ENCODE data around the gene MMP27.
"Not testable (repeated sequence)": the region's sequence is repeated elsewhere in the genome, so short reads cannot be mapped to it uniquely, and the experiment has no call there.

MMP27 gene, protein sequence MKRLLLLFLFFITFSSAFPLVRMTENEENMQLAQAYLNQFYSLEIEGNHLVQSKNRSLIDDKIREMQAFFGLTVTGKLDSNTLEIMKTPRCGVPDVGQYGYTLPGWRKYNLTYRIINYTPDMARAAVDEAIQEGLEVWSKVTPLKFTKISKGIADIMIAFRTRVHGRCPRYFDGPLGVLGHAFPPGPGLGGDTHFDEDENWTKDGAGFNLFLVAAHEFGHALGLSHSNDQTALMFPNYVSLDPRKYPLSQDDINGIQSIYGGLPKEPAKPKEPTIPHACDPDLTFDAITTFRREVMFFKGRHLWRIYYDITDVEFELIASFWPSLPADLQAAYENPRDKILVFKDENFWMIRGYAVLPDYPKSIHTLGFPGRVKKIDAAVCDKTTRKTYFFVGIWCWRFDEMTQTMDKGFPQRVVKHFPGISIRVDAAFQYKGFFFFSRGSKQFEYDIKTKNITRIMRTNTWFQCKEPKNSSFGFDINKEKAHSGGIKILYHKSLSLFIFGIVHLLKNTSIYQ

DNA sequence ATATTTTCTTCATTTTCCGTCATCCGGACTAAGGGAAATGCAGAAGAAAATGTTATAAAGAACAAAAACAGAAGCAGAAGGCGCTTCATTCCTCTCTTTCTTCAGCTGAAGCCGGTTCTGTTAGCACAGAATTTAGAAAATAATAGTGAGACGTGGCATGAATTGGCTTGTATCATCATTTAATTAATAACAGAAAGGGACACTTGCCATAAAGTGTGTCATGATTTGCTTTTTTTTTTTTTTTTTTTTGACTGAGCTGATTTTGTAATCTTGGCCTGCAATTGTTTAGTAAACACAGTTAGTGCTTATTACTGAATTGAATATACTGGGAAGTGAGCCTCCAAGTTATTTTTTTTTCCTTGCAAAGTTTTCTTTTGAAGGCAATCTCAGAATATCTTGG is at the start of gene MMP27:
Gene MMP27 (minus strand): TSS at position 144 of the 400 bp plus-strand sequence. CDS start 55 bp downstream, at position 89.
- no peak for DNase-seq

DNA sequence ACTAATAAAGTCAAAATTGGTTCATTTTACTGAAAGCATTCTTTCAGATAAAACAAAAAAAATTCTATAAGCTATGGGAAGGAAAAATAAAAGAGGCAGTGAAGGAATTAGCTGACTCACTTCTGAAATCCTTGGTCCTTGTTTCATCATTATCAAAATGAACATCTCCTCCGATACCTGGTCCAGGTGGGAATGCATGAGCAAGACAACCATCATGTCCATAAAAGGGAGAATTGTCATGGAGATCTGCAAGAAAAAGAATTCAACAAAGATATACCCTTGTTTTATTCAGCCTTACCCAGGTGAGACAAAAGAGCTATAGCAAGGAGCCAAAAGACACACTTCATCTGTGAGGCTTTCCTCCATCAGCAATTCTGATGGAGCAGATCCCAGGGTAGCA is 47.7 kb upstream of the MMP27 start:
- no peak for DNase-seq

DNA sequence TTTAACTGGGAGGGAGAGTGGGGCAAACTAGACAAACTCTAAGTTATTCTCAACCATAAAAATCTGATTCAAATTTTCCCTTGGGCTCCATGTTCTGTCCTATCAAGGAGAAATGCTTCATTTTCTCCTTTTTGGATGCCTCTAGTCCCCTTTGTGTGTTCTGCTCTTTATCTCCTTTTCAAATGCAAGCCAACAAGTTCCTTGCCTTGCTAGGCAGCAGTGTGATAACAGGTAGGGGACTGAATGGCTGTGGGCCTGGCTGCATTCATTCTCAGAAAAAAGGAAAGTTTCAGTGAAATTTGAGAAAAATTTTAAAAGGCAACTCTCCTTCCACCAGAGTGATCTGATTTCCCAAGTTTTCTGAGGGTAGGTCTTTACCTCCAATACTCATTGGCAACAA is 46.1 kb upstream of the MMP27 start:
- DNase-seq, result no peak

DNA sequence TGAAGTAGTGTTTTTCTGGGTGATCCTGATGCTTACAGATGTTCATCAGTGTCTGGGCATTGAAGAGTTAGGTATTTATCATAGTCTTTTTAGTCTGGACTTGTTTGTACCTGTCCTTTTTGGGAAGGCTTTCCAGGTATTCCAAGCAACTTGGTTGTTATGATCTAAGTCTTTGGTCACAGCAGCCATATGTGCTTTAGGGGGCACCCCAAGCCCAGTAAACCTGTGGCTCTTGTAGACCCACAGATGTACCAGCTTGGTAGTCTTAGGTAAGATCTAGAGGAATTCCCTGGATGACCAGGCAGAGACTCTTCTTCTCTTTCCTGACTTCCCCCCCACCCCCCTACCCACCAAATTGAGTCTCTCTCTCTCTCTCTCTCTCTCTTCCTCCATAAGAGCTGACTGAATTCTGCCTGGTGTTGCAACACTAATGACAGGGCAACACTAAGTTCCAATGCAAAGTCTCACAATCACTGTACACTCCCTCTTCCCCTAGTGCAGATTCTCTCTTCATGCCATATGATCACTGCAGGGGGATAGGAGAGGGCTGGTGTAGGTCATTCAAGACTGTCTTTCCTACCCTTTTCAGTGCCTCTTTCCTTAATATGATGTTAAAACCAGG is 43.6 kb upstream of the MMP27 start:
- DNase-seq, result no peak

DNA sequence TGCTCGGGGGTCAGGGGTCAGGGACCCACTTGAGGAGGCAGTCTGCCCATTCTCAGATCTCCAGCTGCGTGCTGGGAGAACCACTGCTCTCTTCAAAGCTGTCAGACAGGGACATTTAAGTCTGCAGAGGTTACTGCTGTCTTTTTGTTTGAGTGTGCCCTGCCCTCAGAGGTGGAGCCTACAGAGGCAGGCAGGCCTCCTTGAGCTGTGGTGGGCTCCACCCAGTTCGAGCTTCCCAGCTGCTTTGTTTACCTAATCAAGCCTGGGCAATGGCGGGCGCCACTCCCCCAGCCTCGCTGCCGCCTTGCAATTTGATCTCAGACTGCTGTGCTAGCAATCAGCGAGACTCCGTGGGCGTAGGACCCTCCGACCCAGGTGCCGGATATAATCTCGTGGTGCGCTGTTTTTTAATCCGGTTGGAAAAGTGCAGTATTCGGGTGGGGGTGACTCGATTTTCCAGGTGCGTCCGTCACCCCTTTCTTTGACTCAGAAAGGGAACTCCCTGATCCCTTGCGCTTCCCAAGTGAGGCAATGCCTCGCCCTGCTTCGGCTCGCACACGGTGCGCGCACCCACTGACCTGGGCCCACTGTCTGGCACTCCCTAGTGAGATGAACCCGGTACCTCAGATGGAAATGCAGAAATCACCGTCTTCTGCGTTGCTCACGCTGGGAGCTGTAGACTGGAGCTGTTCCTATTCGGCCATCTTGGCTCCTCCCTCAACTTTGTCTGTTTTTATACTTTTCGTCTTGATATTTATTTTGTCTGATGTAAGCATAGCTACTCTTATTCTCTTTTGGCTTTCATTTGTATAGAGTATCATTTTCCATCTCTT is 41.4 kb upstream of the MMP27 start:
- not testable (repeated sequence) for DNase-seq

DNA sequence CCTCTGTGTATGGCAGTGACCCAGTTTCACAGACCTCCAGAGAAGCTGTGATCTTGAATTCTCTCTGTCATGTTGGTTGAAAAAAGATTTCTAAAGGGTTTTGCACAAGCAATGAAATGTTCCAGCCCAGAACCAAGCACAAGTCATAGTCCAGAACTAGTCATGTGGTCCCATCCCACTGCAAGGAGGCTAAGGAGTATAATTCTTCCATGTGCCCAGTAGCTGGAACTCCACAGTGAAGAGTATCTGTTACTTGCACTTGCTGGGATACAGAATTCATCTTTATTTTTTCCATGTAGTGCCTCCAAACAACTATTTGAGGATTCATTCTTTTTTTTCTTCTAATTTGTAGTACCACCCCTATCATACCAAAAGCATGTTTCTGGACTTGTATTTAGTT is 29.1 kb upstream of the MMP27 start:
- DNase-seq, result no peak

DNA sequence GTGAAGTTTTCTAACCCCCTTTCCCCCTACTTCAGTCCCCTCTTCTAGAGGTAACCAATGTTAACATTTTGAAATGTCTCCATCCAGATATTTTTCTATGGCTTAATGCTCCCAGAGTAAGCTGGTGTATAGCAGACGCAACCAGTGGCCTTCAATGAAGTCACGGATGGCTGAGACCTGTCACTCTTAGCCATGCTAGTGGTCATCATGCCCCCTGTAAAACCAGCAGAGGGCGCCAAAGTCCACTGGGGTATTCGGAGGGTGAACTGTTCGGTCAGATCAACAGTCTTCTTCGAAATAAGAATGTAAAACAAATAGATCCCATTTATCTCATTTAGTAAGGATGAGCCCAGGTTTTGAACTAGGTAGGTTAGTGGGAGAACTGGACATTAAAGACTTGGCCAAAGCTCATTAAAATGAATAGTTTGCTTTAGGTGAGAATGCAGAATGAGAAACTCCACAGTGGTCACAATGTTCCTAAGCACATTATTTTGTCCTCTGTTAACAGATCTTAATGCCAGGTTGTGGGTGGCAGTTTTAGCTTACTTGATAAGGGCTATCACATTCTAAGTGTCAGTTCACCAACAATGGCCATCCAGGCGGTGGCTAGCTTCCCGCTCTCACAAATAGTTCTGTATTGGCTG is 27.8 kb upstream of the MMP27 start:
- DNase-seq, result peak in 4 of 51 donors; percentile 1 to 8 (median 4)

DNA sequence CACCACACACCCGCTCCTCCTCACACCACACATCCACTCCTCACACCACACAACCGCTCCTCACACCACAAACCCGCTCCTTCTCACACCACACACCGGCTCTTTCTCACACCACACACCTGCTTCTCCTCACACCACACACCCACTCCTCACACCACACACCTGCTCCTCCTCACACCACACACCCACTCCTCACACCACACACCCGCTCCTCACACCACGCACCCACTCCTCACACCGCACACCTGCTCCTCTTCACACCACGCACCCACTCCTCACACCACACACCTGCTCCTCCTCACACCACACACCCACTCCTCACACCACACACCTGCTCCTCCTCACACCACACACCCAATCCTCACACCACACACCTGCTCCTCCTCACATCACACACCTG is 25.4 kb upstream of the MMP27 start:
- peak in 3 of 51 donors; percentile 1 to 8 (median 3) for DNase-seq

DNA sequence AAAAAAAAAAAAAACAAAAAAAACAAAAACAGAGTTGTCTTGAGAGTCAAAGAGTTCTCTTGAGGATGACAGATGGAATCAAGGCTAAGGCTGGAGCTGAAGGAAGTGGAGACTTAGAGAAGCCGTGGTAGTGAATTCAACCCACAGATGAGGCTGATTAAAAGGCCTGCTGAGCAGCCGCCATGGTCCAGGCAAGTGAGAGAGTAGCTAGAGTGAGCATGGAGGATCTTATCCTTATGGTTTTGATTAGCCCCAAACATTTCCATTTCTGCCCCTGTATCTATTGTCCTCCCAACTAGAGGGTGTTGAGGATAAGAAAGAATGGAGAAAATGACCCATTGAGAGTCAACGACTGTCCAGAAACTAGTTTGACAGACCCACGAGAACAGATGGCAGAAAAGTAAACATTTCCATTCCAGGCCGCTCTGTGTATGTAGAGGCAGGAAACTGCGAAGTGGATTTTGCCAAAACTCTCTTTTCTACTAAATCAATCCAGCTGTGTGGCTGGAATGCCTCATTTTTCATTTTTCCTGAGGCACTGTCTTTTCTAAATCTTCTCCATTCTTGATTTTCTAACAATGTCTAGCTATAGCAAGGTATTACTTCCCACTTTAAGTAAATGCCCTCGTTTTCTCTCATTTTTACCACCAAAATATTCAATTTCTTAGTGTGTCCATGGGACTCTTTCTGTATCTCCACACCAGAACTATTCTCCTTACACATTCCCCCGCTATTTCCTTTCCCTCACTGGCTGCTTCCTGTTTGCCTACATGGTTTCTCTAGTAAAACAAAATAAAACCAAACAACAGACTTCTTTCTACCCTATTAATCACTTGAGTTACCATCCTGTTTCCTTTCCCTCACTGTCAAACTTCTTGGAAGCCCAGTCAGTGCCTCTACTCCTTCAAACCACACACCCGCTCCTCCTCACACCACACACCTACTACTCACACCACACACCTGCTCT is 24.6 kb upstream of the MMP27 start:
- no peak for DNase-seq

DNA sequence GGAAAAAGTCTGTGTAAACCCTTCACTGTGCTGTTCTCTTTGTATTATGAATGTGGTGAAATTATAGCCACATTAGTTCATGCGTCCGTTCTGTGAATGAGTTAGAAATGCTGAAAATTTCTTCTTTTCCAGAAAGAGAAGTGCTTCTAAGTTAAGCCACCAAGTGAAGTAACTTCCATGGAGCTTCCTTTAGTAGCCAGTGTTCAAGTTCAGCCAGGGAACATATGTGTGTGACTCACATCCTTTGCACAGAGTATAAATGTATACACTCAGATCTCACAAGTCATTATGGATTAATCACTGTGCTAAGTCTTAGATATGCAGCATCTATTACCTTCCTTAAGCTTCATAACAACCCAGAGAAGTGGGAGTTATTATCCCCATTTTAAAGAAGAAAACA is 22.3 kb upstream of the MMP27 start:
- no peak for DNase-seq

DNA sequence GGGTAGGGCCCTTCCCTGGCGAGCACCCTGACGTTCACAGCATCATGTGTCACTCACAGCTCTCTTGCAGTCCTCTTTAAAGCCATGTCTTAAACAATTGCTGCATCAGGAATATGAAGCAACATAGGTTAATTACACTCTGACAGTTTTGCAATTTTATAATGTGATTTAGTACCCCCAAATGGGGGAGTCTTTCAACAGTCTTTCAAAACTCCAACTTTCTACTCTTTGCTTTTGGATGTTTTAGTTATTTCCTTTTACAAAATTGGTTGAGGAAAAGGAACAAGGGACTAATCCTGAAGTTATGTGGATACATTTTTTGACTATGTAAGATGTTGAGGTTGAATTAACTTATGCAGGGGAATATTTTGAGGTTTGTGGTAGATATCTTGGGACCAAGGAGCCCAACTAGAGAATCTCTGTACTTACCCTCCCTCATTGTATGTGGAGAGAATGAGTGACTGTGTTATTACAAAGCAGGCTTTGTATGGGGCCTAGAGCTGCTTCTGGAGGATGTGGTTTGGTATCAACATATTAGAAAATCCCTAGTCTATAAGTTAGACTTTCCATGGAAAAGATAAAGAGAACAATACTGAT is 19.4 kb upstream of the MMP27 start, which contains the start of gene MMP8:
Gene MMP8 (minus strand): TSS at position 51 of the 597 bp plus-strand sequence. CDS start 99 bp downstream, outside the sequence.
- no peak for DNase-seq

DNA sequence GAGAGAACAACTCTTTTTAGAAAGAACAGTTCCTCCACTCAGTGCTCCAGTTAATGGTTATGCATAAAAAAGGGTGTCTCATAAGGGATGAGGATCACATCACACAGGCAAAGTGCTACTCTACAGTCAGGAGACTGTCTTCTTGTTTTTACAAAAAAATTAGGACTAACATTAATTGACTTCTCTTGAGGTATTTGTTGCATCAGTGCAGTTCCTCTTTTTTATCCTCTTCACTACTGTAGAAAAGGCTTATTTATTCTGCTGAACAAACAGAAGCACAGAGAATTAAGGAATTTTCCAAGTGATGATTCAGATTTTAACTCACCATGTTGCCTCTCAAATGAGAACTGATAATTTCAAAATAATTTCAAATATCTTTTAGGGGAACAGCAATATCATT is 17.3 kb upstream of the MMP27 start:
- no peak for DNase-seq

DNA sequence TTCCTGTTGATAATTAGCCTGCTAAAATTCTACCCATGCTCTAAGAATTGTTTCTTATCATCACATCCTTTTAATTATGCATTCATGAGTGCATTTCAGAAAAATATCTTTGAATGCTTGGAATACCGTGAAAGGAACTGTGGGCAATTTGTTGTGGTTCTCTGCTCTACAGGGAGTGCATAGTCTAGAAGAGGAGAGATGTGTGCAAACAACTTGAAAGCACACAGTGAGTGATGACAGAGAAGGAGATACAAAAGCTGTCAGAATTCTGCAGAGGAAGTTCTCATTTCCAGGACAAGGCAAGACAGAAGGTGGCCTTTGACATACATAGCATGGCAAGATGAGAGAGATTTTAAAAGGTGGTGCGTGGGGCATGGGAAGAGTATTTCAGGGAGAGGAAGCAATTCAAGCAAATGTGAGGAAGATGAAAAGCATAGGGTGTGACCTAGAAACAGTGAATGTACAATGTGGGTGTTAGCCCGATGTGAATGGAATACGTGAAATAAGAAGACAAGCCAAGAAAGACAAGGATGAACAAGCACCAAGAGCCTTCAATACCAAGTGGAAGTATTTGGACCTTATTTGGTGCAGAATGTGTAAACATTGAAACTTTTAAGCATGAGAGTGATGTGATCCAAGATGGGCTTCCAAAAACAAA is 14.2 kb upstream of the MMP27 start:
- DNase-seq, result no peak

DNA sequence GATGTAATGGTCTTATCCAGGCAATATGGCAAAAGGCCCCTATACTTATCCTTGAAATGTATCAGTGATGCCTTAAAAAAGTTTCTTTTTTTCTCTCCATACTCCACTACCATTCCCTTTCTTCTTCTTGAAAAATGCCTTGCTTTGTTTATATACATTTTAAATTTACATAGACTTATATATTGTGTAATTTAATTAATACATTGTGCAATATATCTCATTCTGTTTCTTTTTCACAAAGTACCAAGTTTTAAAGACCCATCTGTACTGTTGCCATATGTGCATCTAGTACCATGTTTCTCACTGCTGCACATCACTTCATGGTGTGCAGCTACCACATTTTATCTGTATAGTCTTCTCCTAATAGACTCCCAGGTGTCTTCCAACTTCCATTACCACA is 11.7 kb upstream of the MMP27 start:
- DNase-seq, result no peak

DNA sequence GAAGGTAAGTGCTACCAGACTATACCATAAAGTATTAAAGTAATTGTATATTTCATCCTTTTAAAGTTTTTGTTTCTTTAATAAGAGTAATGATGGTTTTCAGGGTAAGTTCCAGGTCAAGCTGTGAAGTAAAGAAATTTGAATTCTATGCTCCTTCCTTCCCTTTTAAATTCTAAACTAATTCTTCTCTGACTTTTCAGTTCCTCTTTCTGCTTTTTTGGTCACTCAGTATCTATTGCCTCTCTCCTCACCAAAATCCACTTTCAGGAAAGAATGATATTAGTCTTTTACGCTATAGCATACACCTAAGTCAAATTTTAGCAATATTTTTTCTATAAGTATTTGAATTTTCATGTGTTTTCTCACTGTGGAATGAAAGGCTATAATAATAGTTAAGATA is 11.0 kb upstream of the MMP27 start:
- DNase-seq, result no peak

DNA sequence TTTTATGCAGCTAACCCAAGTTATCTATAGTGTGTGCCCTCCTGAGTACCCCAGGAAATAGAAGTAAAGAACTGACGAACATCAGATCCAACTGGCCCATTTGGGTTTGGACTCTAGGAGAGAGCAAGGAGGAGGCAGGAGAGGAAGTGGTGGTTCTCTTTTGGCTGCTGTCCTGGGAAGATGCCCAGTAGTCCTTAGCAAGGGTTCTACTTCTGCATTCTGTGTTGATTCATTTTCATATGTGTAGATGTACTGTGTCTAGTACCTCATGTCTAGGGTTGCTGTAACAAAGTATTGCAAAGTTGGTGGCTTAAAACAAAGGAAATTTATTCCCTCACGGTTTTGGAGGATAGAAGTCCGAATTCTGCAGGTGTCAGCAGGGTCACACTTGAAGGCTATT is 6.6 kb upstream of the MMP27 start:
- DNase-seq, result no peak

DNA sequence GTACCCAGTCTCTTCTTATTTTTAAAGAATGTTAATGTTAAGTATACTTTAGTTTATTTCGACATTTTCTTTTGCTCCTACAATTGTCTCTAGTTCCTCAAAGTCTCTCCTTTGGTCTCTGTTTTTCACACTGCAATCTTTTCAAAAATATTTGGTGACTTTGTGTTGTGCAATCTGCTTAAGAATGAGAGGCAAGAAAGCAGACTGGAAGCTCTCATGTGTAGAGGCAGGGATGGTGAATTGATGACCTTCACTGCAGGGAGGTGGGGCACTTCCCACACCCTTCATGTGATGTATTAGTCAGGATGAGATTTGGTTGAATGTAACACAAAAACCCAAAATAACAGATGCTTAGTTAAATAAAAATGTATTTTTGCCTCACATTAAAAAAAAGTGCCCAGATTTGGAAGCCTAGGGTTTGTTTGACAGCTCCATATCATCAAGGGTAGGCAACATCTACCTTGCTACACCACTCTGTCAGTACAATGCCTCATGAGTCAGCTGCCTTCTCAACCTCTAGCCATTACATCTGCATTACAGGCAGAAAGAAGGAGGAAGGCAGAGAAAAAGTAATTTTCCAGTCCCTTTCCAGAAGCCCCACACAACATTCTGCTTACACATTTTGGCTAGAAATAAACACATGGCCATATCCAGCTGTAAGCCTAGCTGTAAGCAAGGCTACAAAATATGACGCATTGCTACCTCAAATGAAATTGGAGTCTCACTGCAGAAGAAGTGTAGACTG is 3.8 kb upstream of the MMP27 start:
- DNase-seq, result no peak

DNA sequence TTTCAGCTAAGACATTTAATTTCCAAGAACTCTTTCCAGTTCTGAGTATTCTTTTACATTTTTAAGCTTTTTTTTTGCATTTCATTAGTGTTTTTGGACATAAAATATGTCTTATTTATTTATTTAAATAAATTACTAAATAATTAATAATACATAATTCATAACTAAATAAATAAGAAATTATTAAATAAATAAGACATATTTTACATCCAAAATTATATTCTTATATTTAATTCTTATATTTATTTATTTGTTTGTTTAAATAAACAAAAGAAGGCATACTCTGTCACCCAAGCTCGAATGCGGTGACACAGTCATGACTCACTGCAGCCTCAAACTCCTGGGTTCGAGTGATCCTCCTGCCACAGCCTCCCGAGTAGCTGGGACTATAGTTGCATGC is 3.1 kb upstream of the MMP27 start:
- DNase-seq, result no peak

Data from hypothalamus (tissue), 51 donors.